Measurements from ENCODE around the gene HGS. TPM values are rescaled to one million over a fixed set of nuclear protein-coding genes. Genes with fewer than 3 reads are reported as not detected.

HGS gene
- 44.4 TPM for total RNA-seq

- DNase-seq (ENCODE audit: low spot score in 2 of 2): peak; percentile 100
- peak; percentile 83 for FAIRE-seq
Measured at GRCh38 chr17:81683584-81684441, at the start of gene HGS, which contains the start of gene ARL16. TSS of gene HGS (plus strand) at chr17:81684011. CDS start at chr17:81684067, 56 bp downstream. TSS of gene ARL16 (minus strand) at chr17:81683797. CDS start at chr17:81683753, 44 bp downstream.

GRCh38 chr17:81635431-81635830, 48.4 kb upstream of the HGS start:
- FAIRE-seq (no peak), DNase-seq (ENCODE audit: low spot score in 2 of 2) (no peak)

- FAIRE-seq: no peak
Measured at GRCh38 chr17:81635973-81636504, 47.8 kb upstream of the HGS start.

GRCh38 chr17:81636505-81637288, 47.1 kb upstream of the HGS start, which contains the start of the genes NPLOC4 and TSPAN10:
TSS of gene NPLOC4 (minus strand) at chr17:81637112. CDS start at chr17:81636930, 182 bp downstream.
TSS of gene TSPAN10 (plus strand) at chr17:81637196. CDS start at chr17:81642413, 5,217 bp downstream.
- DNase-seq (ENCODE audit: low spot score in 2 of 2) (peak; percentile 95), FAIRE-seq (no peak)

More at GRCh38 chr17:81635973-81636504, 47.8 kb upstream of the HGS start:
- DNase-seq (ENCODE audit: low spot score in 2 of 2): no peak

- no peak for FAIRE-seq
- DNase-seq (ENCODE audit: low spot score in 2 of 2): no peak
Measured at GRCh38 chr17:81638683-81639082, 45.1 kb upstream of the HGS start.

GRCh38 chr17:81640011-81640410, 43.8 kb upstream of the HGS start:
- FAIRE-seq (no peak), DNase-seq (ENCODE audit: low spot score in 2 of 2) (no peak)

GRCh38 chr17:81641825-81642489, 41.9 kb upstream of the HGS start:
- DNase-seq (ENCODE audit: low spot score in 2 of 2) (peak in 1 of 2 donors; percentile 11), FAIRE-seq (no peak)

GRCh38 chr17:81644496-81644895, 39.3 kb upstream of the HGS start:
- no peak for FAIRE-seq
- DNase-seq (ENCODE audit: low spot score in 2 of 2): no peak

GRCh38 chr17:81644976-81645952, 38.5 kb upstream of the HGS start:
- FAIRE-seq (no peak), DNase-seq (ENCODE audit: low spot score in 2 of 2) (peak in 1 of 2 donors; percentile 8)

GRCh38 chr17:81646869-81647600, 36.8 kb upstream of the HGS start:
- FAIRE-seq: no peak
- peak in 1 of 2 donors; percentile 39 for DNase-seq (ENCODE audit: low spot score in 2 of 2)

GRCh38 chr17:81647640-81648012, 36.2 kb upstream of the HGS start:
- DNase-seq (ENCODE audit: low spot score in 2 of 2) (no peak), FAIRE-seq (no peak)

GRCh38 chr17:81648013-81648706, 35.7 kb upstream of the HGS start:
- DNase-seq (ENCODE audit: low spot score in 2 of 2) (no peak), FAIRE-seq (no peak)

- DNase-seq (ENCODE audit: low spot score in 2 of 2): no peak
- FAIRE-seq: no peak
Measured at GRCh38 chr17:81648707-81649085, 35.1 kb upstream of the HGS start.

- DNase-seq (ENCODE audit: low spot score in 2 of 2) (no peak), FAIRE-seq (no peak)
Measured at GRCh38 chr17:81650951-81651350, 32.9 kb upstream of the HGS start.

GRCh38 chr17:81651692-81652091, 32.1 kb upstream of the HGS start:
- no peak for FAIRE-seq

GRCh38 chr17:81652906-81653771, 30.7 kb upstream of the HGS start:
- no peak for DNase-seq (ENCODE audit: low spot score in 2 of 2)
- FAIRE-seq: no peak

More at GRCh38 chr17:81651692-81652091, 32.1 kb upstream of the HGS start:
- DNase-seq (ENCODE audit: low spot score in 2 of 2): no peak
